A673 (cell line): ENCODE measurements around the gene UPK1B.

Experiments used
- CTCF ChIP-seq: fragments of 300-800, 200-600 bp; sonication (generic); conservative IDR thresholded peaks from 2 replicates; pipeline ENCODE4 v1.5.1; 2017; ENCODE audit warnings: low read depth, mild to moderate bottlenecking, antibody characterized with exemption, low read length, moderate library complexity, mixed read lengths
- EZH2 ChIP-seq: fragments of 200-600 bp; sonication (generic); IDR thresholded peaks from 2 replicates; pipeline ENCODE4 v1.6.1; 2017; ENCODE audit warnings: borderline replicate concordance, low read depth, mild to moderate bottlenecking, mixed read lengths, antibody characterized with exemption, low read length; ENCODE audit not compliant: poor library complexity, severe bottlenecking

- TF ChIP-seq CTCF, result no peak
- TF ChIP-seq EZH2, result no peak
These were observed 2.7 kb downstream of the UPK1B start for GRCh38 chr3:119175872-119176756.
